SKM-1 treated with dmso at 0.1 percent for 144 hours (cell line): Measurements from ENCODE around the gene N4BP2L1.
A peak's percentile ranks its signal among the peaks of the same experiment; 100 is the strongest.

Source experiments
- DNase-seq: peaks from one replicate; lab custom pipeline; 2025; ENCODE audit not compliant: unreplicated experiment; lab: John Stamatoyannopoulos, UW

Gene N4BP2L1

DNA sequence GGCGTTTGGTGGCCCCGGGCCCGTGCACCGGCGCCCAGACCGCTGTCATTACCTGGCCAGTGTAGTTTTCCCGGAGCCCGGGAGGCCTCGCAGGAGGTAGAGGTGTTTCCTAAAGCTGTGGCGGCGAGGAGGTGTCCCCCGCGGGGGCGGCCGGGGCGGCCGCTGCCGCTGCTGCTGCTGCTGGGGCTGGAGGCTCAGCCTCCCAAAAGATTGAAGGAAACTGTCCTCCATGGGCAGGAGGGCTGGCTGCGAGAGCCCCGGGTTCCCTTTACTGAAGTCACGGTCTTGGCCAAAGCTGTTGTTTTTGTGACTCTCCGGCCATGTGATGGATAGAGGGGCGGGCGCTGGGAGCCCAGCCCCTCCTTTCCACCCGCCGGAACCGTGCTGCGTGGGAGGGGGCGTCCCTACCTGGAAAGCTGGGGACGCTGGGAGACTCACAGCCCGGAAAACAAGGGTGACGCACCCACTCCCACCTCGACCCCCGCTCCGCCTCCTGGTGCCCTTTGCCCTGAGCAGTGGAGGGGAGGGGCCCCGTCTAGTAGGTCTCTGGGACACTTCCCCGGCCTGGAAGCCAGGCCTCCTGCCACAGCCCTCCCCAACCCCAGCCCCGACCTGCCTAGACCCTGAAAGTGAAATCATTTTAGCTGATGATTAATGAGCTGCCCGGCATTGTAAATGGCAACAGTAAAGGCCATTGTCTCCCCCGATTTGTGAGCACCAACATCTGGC is at the start of gene N4BP2L1:
TSS of gene N4BP2L1 (minus strand) at position 279 of the 729 bp plus-strand sequence. CDS start at position 231, 48 bp downstream.
- peak; percentile 34 for DNase-seq

DNA sequence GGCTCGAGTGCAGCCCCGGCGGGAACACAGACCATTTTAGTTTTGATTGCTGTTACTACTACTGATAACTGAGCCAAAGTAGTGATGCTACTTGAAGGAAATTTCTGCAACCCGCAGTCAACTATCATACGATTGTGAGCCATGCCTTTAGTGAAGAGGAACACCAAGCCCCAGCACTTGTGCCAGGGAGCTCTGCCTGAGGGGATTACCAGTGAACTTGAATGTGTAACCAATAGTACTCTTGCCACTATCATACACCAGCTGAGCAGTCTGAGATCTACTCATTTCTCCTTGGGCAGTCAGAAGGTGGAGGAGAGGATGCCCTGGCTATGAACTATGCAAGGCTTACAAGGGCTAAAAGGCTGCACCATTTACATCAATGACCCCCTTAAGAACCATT is 49.0 kb upstream of the N4BP2L1 start:
- DNase-seq: no peak

DNA sequence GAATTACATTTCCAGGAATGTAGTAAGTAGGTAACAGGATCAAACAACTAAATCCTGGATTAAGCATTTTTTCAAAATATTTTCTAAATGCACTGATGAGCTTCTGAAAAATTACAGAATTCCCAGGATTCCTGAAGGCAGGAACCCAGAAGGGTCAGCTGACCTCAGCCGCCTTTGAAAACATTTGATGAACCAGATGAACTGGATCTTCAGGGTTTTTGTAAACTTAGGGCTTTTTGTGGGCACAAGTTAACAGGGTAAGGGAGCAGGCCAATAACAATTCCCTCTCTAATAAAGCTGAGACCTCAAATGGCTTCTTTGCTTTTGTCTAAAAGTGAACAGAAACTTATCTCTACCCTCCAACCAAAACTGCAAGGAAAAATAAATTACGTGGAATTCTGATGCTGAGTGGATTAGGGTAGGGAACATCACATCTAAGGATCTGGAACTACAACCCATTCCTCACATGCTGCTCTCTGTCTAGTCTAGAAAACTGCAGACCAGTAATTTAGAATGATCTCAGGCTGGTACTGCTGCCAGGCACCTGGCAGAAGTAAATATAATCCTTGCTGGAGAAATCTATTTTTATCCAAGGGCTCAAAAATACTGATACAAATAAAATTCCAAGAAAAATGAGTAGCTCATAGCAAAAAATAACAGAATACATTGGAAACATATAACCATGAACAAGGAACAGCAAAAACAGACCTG is 48.2 kb upstream of the N4BP2L1 start:
- no peak for DNase-seq

- DNase-seq: no peak
These were observed 47.3 kb upstream of the N4BP2L1 start for GRCh38 chr13:32474999-32475792.

GRCh38 chr13:32473650-32474049 is 45.7 kb upstream of the N4BP2L1 start:
- no peak for DNase-seq

DNA sequence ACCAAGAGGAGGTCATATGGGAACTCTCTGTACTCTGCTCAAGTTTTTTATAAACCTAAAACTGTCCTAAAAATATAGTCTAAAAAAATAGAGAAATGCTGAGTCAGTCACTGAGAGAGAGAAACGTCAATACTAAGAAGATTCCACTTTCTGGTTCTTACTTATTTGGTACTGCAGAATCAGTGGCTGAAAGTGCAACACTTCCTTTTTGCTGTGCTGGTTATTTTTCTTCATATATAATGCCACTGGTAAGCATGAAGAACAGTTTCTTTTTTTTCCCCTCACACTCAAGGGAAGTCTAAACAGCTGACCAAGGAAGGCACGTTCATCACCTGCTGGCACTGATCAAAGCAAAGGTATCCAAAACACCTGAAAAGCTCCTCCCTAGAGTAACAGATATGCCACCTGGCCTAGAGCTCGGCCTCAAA is 44.3 kb upstream of the N4BP2L1 start:
- DNase-seq: no peak

GRCh38 chr13:32471187-32471922 is 43.4 kb upstream of the N4BP2L1 start:
- no peak for DNase-seq

DNA sequence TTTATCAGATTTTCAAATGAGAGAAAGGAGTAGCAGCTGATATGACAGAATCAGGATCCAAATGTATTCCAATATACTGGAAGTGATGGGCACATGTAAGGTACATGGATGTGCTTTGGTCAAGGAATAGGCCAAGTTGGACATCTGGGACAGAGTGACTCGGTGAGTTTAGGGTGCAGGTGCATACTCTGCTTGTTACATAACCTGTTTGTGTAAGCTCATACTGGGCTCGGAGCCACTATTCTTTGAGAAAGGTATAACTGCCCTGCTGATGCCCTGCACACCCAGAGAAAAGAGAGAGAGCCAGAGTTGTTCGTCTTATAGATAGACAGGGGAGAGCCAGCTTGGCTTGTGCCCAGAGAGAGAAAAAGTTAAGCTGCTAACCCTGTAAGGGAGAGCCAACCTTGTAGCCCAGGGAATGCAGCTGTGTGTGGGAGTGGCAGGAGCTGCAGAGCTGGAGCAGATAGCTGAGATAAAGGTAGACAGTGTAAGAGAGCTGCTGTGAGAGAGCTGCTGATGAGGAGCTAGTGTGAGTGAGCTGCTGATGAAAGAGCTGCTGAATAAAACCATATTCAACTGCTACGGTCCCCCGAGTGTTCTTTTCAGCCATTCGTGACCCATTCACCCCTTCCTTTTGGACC is 40.7 kb upstream of the N4BP2L1 start:
- DNase-seq: no peak

- no peak for DNase-seq
These were observed 28.7 kb upstream of the N4BP2L1 start for GRCh38 chr13:32456591-32456990.

DNA sequence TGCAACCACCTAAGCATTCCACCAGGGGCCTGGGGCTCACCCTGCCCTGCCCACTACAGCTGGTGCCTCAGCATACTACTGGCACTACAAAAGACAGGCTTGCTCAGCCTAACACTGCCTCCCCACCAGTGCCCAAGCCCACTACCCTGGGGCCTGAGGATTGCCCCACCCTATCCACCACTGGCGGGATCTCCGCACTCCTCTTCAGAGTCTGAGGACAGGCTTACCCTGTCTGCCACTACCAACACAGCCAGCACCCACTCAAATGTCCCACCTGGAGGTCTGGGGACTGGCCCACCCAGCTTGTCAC is 27.6 kb upstream of the N4BP2L1 start:
- no peak for DNase-seq

DNA sequence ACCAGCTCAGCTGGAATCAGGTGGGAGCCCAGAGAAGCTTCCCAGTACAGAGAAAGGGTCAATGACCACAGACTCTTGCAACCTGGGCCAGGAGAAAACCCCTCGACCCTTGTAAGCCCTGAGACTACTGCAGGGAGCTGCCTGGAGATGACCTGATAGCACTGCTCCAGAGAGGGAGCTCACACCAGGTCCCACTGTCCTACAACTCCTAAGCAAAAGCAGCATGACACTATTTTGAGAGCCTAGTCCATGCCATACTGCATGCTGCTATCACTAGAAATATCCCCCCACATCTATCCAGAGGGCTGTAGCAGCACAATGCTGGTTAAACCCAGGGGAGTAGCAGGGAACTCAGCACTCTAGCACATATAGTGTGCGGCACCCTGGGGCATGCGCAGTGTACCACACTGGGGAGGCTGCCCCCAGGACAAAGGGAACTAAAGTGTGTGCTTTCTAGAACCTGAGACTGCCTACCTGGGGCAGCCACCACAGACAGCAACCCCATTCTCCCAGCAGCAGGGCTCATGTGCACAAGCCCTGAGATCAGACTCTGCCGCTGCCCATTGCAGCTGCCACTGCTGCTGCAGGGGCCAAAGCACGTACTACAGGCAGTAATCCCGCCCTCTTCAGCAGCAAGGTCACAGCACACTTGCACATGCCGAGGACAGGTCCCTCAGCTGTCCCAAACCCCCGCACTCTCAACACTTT is 27.1 kb upstream of the N4BP2L1 start:
- DNase-seq: no peak

DNA sequence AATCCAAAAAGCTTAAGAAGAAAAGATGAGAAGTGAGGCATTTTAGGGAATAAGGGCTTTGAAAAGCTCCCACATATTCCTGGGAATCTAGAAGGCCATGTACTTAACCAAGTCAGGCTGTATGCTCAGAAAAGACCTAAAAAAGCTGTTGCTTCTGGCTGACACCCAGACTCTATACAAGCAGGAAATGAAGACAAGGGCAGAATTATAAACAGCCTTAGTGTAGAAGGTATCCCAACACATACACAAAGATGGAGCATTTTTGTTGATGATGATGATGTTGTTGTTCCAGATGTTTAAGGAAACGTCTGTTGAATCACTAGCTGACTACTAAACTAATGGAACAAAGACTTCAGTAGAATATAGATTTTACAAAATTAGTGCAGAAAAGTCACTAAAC is 26.1 kb upstream of the N4BP2L1 start:
- DNase-seq: no peak

DNA sequence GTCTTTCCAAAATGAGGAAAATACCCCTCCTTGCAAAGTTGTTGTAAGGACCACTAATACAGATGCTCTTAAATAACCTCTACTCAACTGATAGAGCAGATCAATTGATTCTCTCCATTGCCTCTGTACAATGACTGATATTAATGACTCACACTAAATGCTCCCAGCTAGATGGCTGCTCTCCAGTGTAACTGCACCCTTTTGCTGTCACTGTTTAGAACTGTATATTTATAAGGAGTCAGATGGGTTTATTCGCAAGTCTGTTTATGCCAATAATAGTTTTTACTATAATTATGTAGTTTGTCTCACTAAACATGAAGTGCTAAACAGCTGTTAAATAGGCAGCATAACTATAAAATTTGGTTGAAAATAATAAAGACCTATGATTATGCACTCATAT is 21.0 kb upstream of the N4BP2L1 start:
- DNase-seq: no peak

DNA sequence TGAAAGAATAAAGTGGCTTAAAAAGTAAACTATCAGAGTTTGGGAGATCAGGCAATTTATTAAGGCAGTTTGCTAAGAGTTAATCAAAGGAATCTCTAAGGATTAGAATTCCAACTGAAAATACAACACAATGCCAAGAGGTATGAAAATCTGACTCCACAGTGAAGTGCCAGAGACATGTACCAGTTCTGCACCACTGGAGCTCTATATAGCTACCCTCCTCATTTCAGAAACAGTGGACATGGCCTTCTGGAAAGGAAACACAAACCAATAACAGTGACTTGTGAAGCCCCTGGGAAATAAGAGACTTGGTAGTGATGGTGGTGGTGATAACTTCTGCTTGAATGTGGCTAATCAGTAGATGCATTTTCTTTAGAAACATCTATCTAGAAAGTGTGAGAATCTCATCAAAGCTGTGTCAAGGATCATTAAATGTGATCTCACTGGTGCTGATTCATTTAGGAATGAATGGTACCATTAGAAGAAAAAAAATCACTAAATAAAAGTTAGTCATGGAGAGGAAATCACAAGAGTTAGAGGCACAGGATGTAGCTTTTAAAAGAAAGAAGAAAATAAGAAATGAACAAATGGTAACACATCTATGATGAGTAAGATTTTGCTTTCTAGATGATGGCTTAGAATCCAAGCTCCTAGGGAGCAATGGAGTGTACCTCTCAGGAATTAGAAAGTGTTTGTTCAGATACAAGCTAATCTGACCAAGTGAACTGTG is 20.1 kb upstream of the N4BP2L1 start:
- no peak for DNase-seq

DNA sequence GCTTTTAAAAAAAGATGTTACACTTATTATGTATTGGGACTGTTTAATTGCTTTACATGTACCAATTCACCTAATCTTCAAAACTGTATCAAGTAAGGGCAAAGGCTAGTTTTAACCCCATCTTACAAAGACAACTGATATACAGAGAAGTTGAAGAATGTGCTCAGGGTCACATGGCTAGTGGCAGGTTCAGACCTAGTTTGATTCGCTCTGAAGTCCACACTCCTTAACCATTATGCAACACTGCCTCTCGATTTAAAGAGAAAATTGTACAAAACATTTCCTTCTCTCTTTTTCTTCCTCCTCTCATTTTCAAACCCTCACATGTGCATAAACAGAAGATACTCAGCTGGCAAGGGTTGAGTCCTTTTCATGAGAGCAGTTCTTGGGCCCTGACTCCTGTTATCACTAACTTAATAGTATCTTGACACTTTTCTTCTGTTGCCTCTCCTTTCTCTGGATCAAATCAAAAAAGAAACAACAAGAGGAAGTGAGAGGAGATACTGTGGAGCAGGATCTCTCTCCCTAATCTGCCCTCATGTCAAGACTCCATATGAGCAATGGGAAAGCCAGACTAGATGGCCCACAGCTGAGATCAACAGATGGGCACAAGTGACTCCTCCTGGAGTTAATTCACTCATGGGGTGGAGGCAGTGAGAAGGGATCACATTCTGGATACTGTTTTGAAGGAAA is 19.0 kb upstream of the N4BP2L1 start:
- no peak for DNase-seq

DNA sequence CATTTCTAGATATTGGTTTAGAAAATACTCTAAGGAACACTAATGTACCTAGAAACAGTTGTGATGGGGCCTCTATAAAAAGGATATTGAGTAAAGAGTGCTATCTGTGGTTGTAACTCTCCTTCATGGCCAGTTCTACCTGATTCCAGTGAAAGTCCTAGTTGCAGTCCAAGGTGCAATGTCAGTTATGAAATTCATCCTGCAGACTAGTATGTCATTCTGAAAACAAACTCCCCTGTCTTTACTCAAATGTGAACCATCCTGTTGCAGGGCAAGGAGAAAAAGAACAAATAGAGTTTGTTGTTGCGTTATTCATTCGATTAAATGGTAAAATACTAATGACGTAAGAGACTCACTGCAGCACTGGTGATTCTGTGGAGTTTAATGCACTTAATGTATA is 18.3 kb upstream of the N4BP2L1 start:
- no peak for DNase-seq

- DNase-seq: no peak
These were observed 17.5 kb upstream of the N4BP2L1 start for GRCh38 chr13:32445461-32445860.

- no peak for DNase-seq
These were observed 15.2 kb upstream of the N4BP2L1 start for GRCh38 chr13:32443111-32443510.

DNA sequence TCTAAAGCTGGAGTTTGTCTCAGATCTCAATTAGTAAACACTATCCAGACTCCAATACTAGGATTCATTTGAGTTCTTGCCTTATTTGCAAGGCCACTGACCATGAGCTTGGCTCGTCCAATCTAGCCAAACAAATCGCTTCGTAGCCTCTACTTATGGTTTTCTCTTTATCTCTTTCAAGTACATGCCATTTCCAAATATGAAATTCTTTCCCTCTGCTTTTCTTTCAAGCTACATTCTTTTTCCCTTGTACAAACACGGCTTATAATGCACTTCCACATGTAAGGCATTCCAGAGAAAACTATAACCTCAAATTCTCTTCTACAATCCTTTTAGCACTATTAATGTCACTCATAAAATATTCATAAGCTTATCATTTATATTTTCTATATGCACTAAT is 10.9 kb upstream of the N4BP2L1 start:
- no peak for DNase-seq
